Body of pancreas (tissue), 4 donors: ENCODE measurements around the gene UTS2B. TPM values are rescaled to one million over a fixed set of nuclear protein-coding genes. Genes with fewer than 3 reads are reported as not detected.

Experiments used
- ATAC-seq: fragments of 150-250 bp; one replicate; pipeline ENCODE4 v1.9.1; 2016
- DNase-seq, 4 donors: peaks; one replicate each; pipeline ENCODE4 v3.0.0-alpha.2; 2019
- H3K27ac ChIP-seq, 4 donors: fragments of 200-600 bp; sonication (generic); 1 replicate in 3 of 4; 2 replicates in 1 of 4; pipeline versions ENCODE4 v1.5.1 to v1.6.1; 2016 to 2019; ENCODE audit warnings: mild to moderate bottlenecking in 1 of 4, mixed read lengths in 1 of 4, moderate library complexity in 1 of 4
- H3K27me3 ChIP-seq, 2 donors: fragments of 200-600 bp; sonication (generic); one replicate each; pipeline ENCODE4 v1.6.0; 2016; ENCODE audit warnings: mild to moderate bottlenecking in 1 of 2
- H3K36me3 ChIP-seq, 2 donors: fragments of 200-600 bp; sonication (generic); replicated peaks in 1 of 2; 2 replicates each; pipeline ENCODE4 v1.5.1; 2016; ENCODE audit warnings: low read depth in 2 of 2; ENCODE audit not compliant: insufficient read depth in 1 of 2
- H3K4me1 ChIP-seq: fragments of 200-600 bp; sonication (generic); one replicate; pipeline ENCODE4 v1.6.0; 2016
- H3K4me3 ChIP-seq, 2 donors: fragments of 200-600 bp; sonication (generic); 1 replicate in 1 of 2; 2 replicates in 1 of 2; pipeline ENCODE4 v1.5.1; 2016 to 2019
- H3K9me3 ChIP-seq, 3 donors: fragments of 200-600 bp; sonication (generic); 1 replicate in 2 of 3; 2 replicates in 1 of 3; pipeline ENCODE4 v1.5.1; 2016
- CTCF ChIP-seq, 7 experiments: fragments of 450-650 bp in 4 of 7; fragments of 200-600 bp in 3 of 7; sonication (generic) in 3 of 7; IDR thresholded peaks; one replicate each; pipeline ENCODE4 v1.5.1; 2016 to 2019; ENCODE audit warnings: antibody characterized with exemption in 7 of 7
- POLR2A ChIP-seq, 3 donors: fragments of 450-650 bp; IDR thresholded peaks; one replicate each; pipeline ENCODE4 v1.6.1; 2016; ENCODE audit warnings: antibody characterized with exemption in 3 of 3, mild to moderate bottlenecking in 2 of 3
- WGBS, 2 donors: methylation state at CpG; one replicate each; pipeline ENCODE4 v1.1.5; 2017; 5-methylcytosine and 5-hydroxymethylcytosine counted together
- intact Hi-C: fragments of 100-400 bp; cut with DNase I; formaldehyde crosslinking; loops from one replicate; pipeline ENCODE4 v1.15.1; 2023
- total RNA-seq, 2 donors: library from RNA; depleted of rRNA; stranded (reverse); fragments of >200 nt; gene quantifications; one replicate each; pipeline ENCODE4 v1.1.0, GENCODE V29; 2016

The UTS2B gene
- total RNA-seq, 2 donors from 2014 or later: not detected

- intact Hi-C loops: no loop called here
- no peaks in the 10 kb centered on the region for H3K9me3 ChIP-seq
- no peaks in the 10 kb centered on the region for H3K36me3 ChIP-seq
- no peak for DNase-seq
- no peak for ATAC-seq
- no peak overlapping the region for H3K27ac ChIP-seq
- H3K27me3 ChIP-seq: no peaks in the 10 kb centered on the region
- TF ChIP-seq POLR2A (IDR thresholded peaks at IDR 0.05): no peak
- no peak for TF ChIP-seq CTCF (IDR thresholded peaks at IDR 0.05)
- H3K4me3 ChIP-seq: no peak overlapping the region
- WGBS, 2 donors: 31 to 38% methylated on average over 1 of the region's 1 CpG
- H3K4me1 ChIP-seq: no peaks in the 10 kb centered on the region
These were observed 67.7 kb downstream of the UTS2B start for GRCh38 chr3:191262650-191263049.

GRCh38 chr3:191261304-191261638 lies 69.1 kb downstream of the UTS2B start:
- Histone ChIP-seq H3K36me3 (no peaks in the 10 kb centered on the region), H3K27me3 (no peaks in the 10 kb centered on the region), H3K9me3 (no peaks in the 10 kb centered on the region), H3K27ac (no peak overlapping the region), H3K4me1 (no peaks in the 10 kb centered on the region), H3K4me3 (no peak overlapping the region)
- TF ChIP-seq POLR2A (IDR thresholded peaks at IDR 0.05) (no peak), CTCF (IDR thresholded peaks at IDR 0.05) (no peak)
- ATAC-seq (no peak), DNase-seq (no peak)
- intact Hi-C loops: no loop called here

GRCh38 chr3:191260431-191261303 lies 69.7 kb downstream of the UTS2B start:
- H3K27ac ChIP-seq: no peak overlapping the region
- WGBS, 2 donors: 57 to 66% methylated on average over 11 of the region's 11 CpGs
- ATAC-seq (no peak), DNase-seq (no peak)
- H3K4me3 ChIP-seq: no peak overlapping the region
- no peaks in the 10 kb centered on the region for H3K27me3 ChIP-seq
- no peaks in the 10 kb centered on the region for H3K4me1 ChIP-seq
- TF ChIP-seq CTCF (IDR thresholded peaks at IDR 0.05) (no peak), POLR2A (IDR thresholded peaks at IDR 0.05) (no peak)
- H3K36me3 ChIP-seq: no peaks in the 10 kb centered on the region
- no peaks in the 10 kb centered on the region for H3K9me3 ChIP-seq
- intact Hi-C loops: no loop called here

- no peaks in the 10 kb centered on the region for H3K36me3 ChIP-seq
- no peak overlapping the region for H3K27ac ChIP-seq
- 0 to 41% methylated on average over 1 of the region's 1 CpG for WGBS, 2 donors
- no peaks in the 10 kb centered on the region for H3K27me3 ChIP-seq
- ATAC-seq (no peak), DNase-seq (no peak)
- H3K4me1 ChIP-seq: no peaks in the 10 kb centered on the region
- H3K9me3 ChIP-seq: no peaks in the 10 kb centered on the region
- TF ChIP-seq POLR2A (IDR thresholded peaks at IDR 0.05) (no peak), CTCF (IDR thresholded peaks at IDR 0.05) (no peak)
- H3K4me3 ChIP-seq: no peak overlapping the region
- intact Hi-C loops: no loop called here
These were observed 70.8 kb downstream of the UTS2B start for GRCh38 chr3:191259486-191259885.

GRCh38 chr3:191257286-191257685 lies 73.0 kb downstream of the UTS2B start:
- 78 to 88% methylated on average over 2 of the region's 2 CpGs for WGBS, 2 donors
- H3K4me1 ChIP-seq: no peaks in the 10 kb centered on the region
- TF ChIP-seq POLR2A (IDR thresholded peaks at IDR 0.05): no peak
- no peak for TF ChIP-seq CTCF (IDR thresholded peaks at IDR 0.05)
- H3K9me3 ChIP-seq: no peaks in the 10 kb centered on the region
- H3K27me3 ChIP-seq: no peaks in the 10 kb centered on the region
- no peak overlapping the region for H3K4me3 ChIP-seq
- ATAC-seq: no peak
- H3K36me3 ChIP-seq: no peaks in the 10 kb centered on the region
- intact Hi-C loops: no loop called here
- DNase-seq: no peak
- no peak overlapping the region for H3K27ac ChIP-seq
